Ecto neural progenitor cell (in vitro differentiated cells): ENCODE data around the gene SEMA3E.
"Not testable (repeated sequence)": the region's sequence is repeated elsewhere in the genome, so short reads cannot be mapped to it uniquely, and the experiment has no call there.

Experiments
- DNase-seq: peaks from one replicate; pipeline ENCODE4 v3.0.0-alpha.2; 2018; ENCODE audit warnings: low spot score

SEMA3E gene

GRCh38 chr7:83486536-83486935 lies 162.4 kb downstream of the SEMA3E start:
- no peak for DNase-seq

DNA sequence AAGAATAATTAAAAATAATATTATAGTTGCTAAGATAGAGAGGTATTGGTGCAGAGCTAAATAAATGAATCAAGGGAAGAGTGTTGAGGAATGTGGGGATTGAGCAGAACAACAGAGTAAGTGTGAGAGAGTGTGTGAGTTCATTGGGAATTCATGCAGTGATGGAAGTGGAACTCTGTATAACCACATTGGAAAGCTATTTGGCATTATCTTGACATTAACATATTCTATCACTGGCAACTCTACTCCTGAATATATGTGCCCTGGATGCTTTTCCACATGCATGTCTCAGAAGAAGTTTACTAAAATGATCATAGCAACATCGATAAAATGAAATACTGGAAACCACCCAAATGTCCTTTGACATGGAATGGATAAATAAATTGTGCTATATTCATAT lies 164.1 kb downstream of the SEMA3E start:
- DNase-seq = no peak

DNA sequence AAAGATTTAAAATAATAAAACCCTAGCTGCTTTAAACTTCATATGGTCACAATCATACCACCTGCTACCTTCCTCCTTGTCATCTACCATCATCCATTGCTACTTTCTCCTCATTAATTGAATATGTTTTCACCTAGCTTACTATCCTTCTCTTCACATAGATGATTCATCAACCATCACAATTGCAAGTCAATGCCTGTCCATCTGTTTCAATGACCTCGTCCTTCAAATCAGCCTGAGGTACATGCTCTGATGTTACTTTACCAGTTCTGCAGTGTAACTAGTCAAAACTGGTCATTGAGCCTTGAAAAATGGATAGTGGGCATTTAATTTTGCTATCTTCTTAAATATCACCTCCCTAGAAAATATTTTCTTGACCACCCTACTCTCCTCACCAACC lies 164.7 kb downstream of the SEMA3E start:
- DNase-seq = no peak

- DNase-seq = no peak
Measured at GRCh38 chr7:83478616-83479015, 170.3 kb downstream of the SEMA3E start.

GRCh38 chr7:83476511-83477050 lies 172.4 kb downstream of the SEMA3E start:
- no peak for DNase-seq

DNA sequence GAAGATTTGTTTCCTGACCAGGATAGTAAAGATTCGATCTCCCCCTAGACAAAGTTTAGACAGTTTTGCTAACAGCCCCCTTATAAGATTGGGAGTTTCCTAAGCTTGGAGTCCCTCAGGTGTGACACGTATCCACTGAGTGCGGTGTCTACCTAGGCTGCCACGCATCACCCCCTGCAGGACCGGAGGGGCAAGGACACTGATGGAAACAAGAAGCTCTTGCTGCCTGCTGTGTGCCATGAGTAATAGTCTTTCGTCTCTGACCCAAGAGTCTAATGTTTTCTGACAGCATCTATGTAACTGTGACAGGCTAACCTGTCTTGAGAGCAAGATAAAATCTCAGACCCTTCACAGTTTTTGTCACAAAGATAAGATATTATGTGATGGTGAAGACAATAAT lies 173.5 kb downstream of the SEMA3E start:
- no peak for DNase-seq

DNA sequence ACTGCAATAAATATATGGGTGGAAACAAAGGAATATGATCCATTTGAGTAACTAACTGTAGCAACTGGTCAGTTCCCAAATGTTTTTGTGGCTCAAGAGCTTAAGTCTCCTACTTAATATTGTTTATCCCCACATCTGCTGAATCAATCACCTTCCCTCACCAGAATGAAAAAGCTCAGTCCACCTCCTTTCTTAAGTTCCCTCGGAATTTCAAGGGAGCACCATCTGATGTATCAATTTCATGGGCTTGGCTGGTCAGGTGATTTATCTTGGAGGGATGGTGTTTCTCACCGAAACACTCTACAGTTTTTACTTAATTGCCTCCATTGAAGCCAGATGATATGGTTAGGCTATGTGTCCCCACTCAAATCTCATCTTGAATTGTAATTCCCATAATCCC lies 176.6 kb downstream of the SEMA3E start:
- no peak for DNase-seq

DNA sequence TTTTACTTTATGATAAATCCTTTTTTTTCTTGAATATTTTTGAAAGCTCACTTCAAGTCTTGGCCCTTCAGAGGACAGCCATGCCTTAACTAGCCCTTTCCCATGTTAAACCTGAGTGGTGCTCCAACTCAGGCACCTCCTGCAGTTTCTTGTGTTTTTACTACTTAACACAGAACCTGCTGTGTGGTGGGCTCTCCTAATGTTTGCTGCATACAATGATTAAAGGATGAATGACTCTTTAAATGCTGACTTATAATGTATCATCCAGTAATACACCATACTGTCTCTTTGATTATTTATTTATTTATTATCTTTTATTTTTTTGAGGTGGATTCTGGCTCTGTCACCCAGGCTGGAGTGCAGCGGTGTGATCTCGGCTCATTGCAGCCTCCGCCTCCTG lies 179.4 kb downstream of the SEMA3E start:
- DNase-seq = no peak

DNA sequence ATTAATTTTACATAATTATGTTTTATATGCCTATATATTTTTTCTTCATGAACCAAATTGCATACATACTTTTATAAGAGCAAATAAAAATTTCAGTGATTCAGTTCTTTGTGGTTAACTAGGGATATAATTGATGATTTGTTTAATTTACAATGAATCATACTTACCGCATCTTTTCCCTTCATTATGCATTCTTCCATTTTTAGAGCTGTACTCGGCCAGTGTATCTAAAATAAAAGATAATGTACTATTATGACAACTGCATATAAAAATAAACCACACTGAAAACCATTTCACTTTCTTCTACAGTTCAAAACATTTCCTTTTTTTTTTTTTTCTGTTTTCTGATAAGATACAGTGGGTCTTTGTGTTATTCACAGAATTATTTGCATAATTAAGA lies 179.9 kb downstream of the SEMA3E start:
- DNase-seq = no peak

DNA sequence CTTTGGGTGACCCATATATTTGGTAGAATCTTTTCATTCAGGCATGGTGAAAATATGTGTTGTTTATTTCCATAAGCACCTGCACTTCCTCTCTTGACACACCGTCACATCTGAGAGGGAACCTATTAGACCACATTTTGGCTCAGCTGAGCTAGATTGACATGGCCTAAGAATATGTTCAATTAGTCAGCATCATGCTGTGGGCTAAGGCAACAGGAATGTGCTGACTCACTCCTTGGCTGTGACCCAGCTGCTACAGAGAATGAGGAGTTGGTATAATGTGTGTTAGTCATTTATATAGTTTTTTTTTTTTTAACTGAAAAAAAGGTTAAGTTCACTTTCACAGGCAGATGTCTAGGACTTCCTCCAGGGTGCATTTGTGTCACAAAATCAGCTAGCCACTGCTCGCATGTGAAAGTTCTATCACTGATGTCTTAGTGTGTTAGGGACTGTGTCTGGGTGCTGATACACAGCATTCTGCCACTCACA lies 180.6 kb downstream of the SEMA3E start:
- DNase-seq = peak; percentile 56

DNA sequence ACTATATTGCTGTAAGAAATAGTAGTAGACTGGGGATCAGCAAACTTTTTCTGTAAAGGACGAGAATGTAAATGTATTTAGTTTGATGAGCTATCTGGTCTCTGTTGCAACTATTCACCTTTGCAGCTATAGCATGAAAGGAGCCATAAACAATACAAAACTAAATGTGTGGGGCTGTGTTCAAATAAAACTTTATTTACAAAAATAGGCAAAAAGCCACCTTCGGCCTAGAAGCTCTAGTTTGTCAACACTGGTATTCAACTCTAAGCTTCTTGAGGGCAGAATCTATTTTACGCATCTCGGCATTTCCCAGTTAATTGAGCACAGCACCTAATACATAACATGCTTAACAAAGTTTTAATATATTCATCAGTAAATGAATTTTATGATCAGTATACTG lies 181.4 kb downstream of the SEMA3E start:
- no peak for DNase-seq

DNA sequence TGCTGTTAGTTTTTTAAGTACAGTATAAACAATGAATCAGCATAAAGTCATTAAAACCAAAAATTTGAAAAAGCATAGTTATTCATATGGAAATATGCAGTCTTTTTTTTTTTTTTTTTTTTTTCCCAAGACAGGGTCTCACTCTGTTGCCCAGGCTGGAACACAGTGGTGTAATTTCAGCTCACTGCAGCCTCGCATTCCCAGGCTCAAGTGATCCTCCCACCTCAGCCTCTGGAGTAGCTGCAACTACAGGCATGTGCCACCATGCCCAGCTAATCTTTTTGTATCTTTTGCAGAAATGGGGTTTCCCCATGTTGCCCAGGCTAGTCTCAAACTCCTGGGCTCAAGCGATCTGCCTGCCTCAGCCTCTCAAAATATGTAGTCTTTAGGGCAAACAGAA lies 182.0 kb downstream of the SEMA3E start:
- no peak for DNase-seq

DNA sequence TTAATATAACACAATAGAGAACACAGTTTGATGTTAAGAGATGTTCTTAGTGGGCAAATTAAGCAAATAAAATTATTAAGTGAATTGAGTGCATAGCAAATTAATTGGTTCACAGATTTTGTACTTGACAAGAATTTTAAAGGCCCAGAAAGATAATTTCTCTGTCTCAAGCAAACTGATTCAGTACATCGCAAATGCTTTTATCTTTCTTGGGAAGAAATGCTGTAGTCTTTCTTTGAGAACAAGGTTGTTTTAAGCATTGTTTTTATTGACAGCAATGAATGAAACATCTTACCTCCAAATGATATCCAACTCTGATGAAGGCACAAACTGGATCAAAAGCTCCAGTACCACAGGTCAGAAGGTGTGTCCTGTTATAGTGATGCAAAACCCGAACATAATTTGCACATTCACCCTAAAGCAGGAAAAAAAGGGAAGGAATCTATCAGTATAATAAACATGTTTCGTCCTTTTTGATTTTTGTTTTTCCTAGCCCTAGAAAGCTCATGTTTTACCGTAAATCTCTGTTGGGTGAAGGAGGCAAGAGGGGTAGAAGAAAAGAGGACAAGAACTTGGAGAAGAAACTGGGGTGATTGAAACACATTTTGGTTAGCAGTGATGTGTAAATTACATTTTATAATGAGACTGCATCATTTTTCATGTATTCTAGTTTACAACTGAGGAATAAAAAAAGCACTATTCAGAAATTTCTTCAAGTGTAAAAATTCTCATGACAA lies 182.6 kb downstream of the SEMA3E start:
- DNase-seq = no peak

- no peak for DNase-seq
Measured at GRCh38 chr7:83465643-83466042, 183.3 kb downstream of the SEMA3E start.

- DNase-seq = not testable (repeated sequence)
Measured at GRCh38 chr7:83461820-83462219, 187.1 kb downstream of the SEMA3E start.

GRCh38 chr7:83459930-83460653 lies 188.8 kb downstream of the SEMA3E start:
- not testable (repeated sequence) for DNase-seq

DNA sequence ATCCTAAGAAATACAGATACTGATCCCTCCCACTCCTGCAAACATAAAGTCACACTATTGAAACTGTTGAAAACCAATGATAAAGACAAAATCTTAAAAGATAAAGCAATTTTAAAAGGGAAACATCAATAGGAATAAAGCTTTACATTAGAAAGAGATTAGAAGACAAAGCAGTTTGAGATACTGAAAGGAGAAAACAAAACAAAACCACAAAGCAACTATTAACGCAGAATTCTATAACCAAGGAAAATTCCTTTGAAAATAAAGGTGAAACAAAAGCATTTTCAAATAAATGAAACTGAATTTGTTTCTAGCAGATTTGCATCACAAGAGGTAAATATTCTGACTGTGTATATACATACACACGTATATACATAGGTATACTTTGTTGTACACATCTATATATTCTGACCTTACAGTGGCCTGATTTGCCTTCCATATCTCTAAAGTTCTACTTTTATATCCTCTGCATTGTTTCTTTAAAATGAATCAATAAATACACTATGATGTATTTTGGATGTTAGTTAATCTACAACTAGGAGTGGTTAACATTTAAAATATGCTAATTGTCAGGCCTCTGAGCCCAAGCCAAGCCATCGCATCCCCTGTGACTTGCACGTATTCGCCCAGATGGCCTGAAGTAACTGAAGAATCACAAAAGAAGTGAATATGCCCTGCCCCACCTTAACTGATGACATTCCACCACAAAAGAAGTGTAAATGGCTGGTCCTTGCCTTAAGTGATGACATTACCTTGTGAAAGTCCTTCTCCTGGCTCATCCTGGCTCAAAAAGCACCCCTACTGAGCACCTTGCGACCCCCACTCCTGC lies 189.6 kb downstream of the SEMA3E start:
- not testable (repeated sequence) for DNase-seq

- no peak for DNase-seq
Measured at GRCh38 chr7:83457022-83457892, 191.7 kb downstream of the SEMA3E start.

DNA sequence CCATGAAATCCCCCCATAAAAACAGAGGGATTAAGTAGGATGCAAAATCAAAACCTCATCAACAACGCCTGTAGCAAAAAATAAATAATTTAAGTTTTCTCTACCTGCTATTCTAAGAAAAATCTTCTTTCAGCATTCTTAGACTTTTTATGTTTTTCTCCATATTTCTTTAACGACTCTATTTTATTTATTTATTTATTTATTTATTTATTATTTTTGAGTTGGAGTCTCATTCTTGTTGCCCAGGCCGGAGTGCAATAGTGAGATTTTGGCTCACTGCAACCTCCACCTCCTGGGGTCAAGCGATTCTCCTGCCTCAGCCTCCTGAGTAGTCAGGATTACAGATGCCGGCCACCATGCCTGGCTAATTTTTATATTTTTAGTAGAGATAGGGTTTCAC lies 192.5 kb downstream of the SEMA3E start:
- no peak for DNase-seq

DNA sequence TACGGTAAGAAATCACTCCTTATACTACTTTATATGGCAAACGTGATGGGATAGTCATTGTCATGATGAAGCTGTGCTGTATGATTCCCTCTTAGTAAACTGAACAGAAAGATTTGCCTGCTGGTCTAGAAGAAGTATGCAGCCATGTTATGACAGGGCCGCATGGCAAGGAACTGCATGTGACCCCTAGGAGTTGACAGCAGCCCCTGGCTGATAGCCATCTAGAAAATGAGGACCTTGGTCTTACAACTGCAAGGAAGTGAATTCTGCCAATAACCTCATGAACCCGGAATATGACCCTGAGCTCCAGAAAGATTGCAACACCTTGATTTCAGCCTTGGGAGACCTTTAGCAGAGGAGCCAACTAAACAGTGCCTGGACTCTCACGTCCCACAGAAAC lies 193.3 kb downstream of the SEMA3E start:
- no peak for DNase-seq

DNA sequence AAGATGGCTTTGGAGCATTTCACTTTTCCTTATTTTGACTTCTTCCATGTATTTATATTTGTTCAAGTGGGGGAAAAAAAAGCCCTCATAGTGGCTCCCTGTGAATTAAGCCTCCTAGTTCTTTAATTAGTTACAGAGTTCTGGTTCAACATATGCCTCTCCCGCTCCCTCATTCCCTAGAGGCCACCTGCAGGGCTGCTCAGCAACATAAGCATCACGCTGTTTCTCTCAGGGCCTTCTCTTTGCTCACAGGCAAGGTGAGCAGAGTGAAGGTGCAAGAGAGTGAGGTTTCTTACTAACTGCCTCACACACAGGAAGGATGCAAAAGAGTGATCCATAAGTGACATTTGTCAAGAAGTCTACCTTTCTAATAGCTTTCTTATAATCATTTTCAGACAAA lies 196.7 kb downstream of the SEMA3E start:
- no peak for DNase-seq
